Mesenchymal stem cell (in vitro differentiated cells and primary cell): ENCODE measurements around the gene ZC3H7A.

Experiments
- DNase-seq: peaks from one replicate; pipeline ENCODE4 v3.0.0-alpha.2; 2013
- H2AFZ ChIP-seq: one replicate; pipeline ENCODE4 v1.6.1; 2013; ENCODE audit warnings: low read depth, mild to moderate bottlenecking, control low read depth, inconsistent platforms, low read length, moderate library complexity
- H2AK5ac ChIP-seq: 2 replicates; pipeline ENCODE4 v1.6.1; 2013; ENCODE audit warnings: low read length, moderate library complexity, mild to moderate bottlenecking, inconsistent platforms; ENCODE audit not compliant: severe bottlenecking
- H2BK120ac ChIP-seq: one replicate; pipeline ENCODE4 v1.6.1; 2013; ENCODE audit warnings: low read depth, mild to moderate bottlenecking, inconsistent platforms, low read length, moderate library complexity
- H2BK12ac ChIP-seq, 2 experiments: one replicate each; pipeline ENCODE4 v1.6.1; 2013; ENCODE audit warnings: inconsistent platforms in 2 of 2, low read length in 2 of 2, mild to moderate bottlenecking in 2 of 2, moderate library complexity in 2 of 2, control low read depth in 1 of 2
- H2BK15ac ChIP-seq: one replicate; pipeline ENCODE4 v1.6.1; 2013; ENCODE audit warnings: mild to moderate bottlenecking, low read depth, inconsistent platforms; ENCODE audit not compliant: poor library complexity, severe bottlenecking
- H2BK5ac ChIP-seq: 2 replicates; pipeline ENCODE4 v1.6.1; 2013; ENCODE audit warnings: low read depth, mild to moderate bottlenecking, low read length, control low read depth, inconsistent platforms; ENCODE audit not compliant: poor library complexity, severe bottlenecking
- H3K14ac ChIP-seq, 2 experiments: one replicate each; pipeline ENCODE4 v1.6.1; 2013; ENCODE audit warnings: inconsistent platforms in 2 of 2, low read length in 2 of 2, control low read depth in 1 of 2, mild to moderate bottlenecking in 1 of 2, moderate library complexity in 1 of 2
- H3K18ac ChIP-seq, 2 experiments: one replicate each; pipeline ENCODE4 v1.6.1; 2013; ENCODE audit warnings: inconsistent platforms in 2 of 2, low read length in 2 of 2, control low read depth in 1 of 2, low read depth in 1 of 2, mild to moderate bottlenecking in 1 of 2
- H3K23ac ChIP-seq, 2 experiments: one replicate each; pipeline ENCODE4 v1.6.1; 2013; ENCODE audit warnings: inconsistent platforms in 2 of 2, low read length in 2 of 2, mild to moderate bottlenecking in 2 of 2, moderate library complexity in 2 of 2, control low read depth in 1 of 2
- H3K27ac ChIP-seq: 2 replicates; pipeline ENCODE4 v1.5.1; 2013; ENCODE audit warnings: mild to moderate bottlenecking, moderate library complexity, low read length, control low read depth, inconsistent platforms; ENCODE audit not compliant: poor library complexity, severe bottlenecking
- H3K27me3 ChIP-seq, 2 experiments: 2 replicates each; pipeline versions ENCODE4 v1.6.1 to v1.7.0; 2013; ENCODE audit warnings: low read length in 2 of 2, mild to moderate bottlenecking in 2 of 2, moderate library complexity in 2 of 2, control low read depth in 1 of 2, inconsistent platforms in 1 of 2; ENCODE audit not compliant: control insufficient read depth in 1 of 2, insufficient read depth in 1 of 2
- H3K36me3 ChIP-seq, 2 experiments: 2 replicates each; pipeline versions ENCODE4 v1.6.1 to v1.7.0; 2013; ENCODE audit warnings: low read length in 2 of 2, control low read depth in 1 of 2, inconsistent platforms in 1 of 2, low read depth in 1 of 2, mild to moderate bottlenecking in 1 of 2; ENCODE audit not compliant: insufficient read depth in 2 of 2, control insufficient read depth in 1 of 2
- H3K4ac ChIP-seq, 2 experiments: one replicate each; pipeline ENCODE4 v1.6.1; 2013; ENCODE audit warnings: inconsistent platforms in 2 of 2, low read length in 2 of 2, mild to moderate bottlenecking in 2 of 2, moderate library complexity in 2 of 2, control low read depth in 1 of 2, low read depth in 1 of 2
- H3K4me1 ChIP-seq: 2 replicates; pipeline ENCODE4 v1.6.1; 2013; ENCODE audit warnings: low read depth, low read length, control low read depth; ENCODE audit not compliant: control insufficient read depth, insufficient read depth
- H3K4me2 ChIP-seq: 2 replicates; pipeline ENCODE4 v1.6.1; 2013; ENCODE audit warnings: low read length, mild to moderate bottlenecking, inconsistent platforms; ENCODE audit not compliant: poor library complexity, severe bottlenecking
- H3K4me3 ChIP-seq, 2 experiments: 2 replicates each; pipeline versions ENCODE4 v1.5.1 to v1.7.0; 2013; ENCODE audit warnings: low read length in 2 of 2, mild to moderate bottlenecking in 2 of 2, control low read depth in 1 of 2, low read depth in 1 of 2; ENCODE audit not compliant: insufficient read depth in 1 of 2
- H3K79me1 ChIP-seq: replicated peaks from 2 replicates; pipeline ENCODE4 v1.6.1; 2013; ENCODE audit warnings: mild to moderate bottlenecking, control low read depth, low read length, inconsistent platforms; ENCODE audit not compliant: poor library complexity, severe bottlenecking
- H3K9ac ChIP-seq: 2 replicates; pipeline ENCODE4 v1.7.0; 2013; ENCODE audit warnings: mild to moderate bottlenecking, low read length, moderate library complexity
- H3K9me3 ChIP-seq: 2 replicates; pipeline ENCODE4 v1.7.0; 2013; ENCODE audit warnings: mild to moderate bottlenecking, low read length; ENCODE audit not compliant: control insufficient read depth
- H4K8ac ChIP-seq: one replicate; pipeline ENCODE4 v1.6.1; 2013; ENCODE audit warnings: inconsistent platforms, mild to moderate bottlenecking, low read length, moderate library complexity
- H4K91ac ChIP-seq: one replicate; pipeline ENCODE4 v1.6.1; 2013; ENCODE audit warnings: mild to moderate bottlenecking, low read length, inconsistent platforms
- WGBS: methylation state at CpG from one replicate; pipeline ENCODE4 v1.1.7; 2013; ENCODE audit warnings: mixed read lengths; 5-methylcytosine and 5-hydroxymethylcytosine counted together

The ZC3H7A gene

GRCh38 chr16:11841026-11841425 is 44.0 kb upstream of the ZC3H7A start:
- no peak overlapping the region for H3K23ac ChIP-seq
- H2AFZ ChIP-seq: no peak overlapping the region
- H2BK5ac ChIP-seq: no peak overlapping the region
- no peak overlapping the region for H4K8ac ChIP-seq
- H3K4me2 ChIP-seq: no peak overlapping the region
- no peak overlapping the region for H2AK5ac ChIP-seq
- H3K27me3 ChIP-seq: no peaks in the 10 kb centered on the region
- H3K36me3 ChIP-seq: peaks cover 62 to 93% of the 10 kb centered on the region in 2 experiments
- no peak overlapping the region for H3K18ac ChIP-seq
- H2BK120ac ChIP-seq: no peak overlapping the region
- H3K4me3 ChIP-seq: no peak overlapping the region
- no peak overlapping the region for H3K4ac ChIP-seq
- H3K27ac ChIP-seq: no peak overlapping the region
- no peak overlapping the region for H3K9ac ChIP-seq
- H3K9me3 ChIP-seq: no peaks in the 10 kb centered on the region
- H3K4me1 ChIP-seq: peaks cover 5% of the 10 kb centered on the region
- H4K91ac ChIP-seq: no peak overlapping the region
- no peak for DNase-seq
- no peak overlapping the region for H2BK15ac ChIP-seq
- no peak overlapping the region for H2BK12ac ChIP-seq
- 96% methylated on average over 7 of the region's 7 CpGs for WGBS
- H3K14ac ChIP-seq: no peak overlapping the region
- peaks cover 28% of the 10 kb centered on the region for H3K79me1 ChIP-seq

- Histone ChIP-seq H3K36me3 (peaks cover 28 to 61% of the 10 kb centered on the region in 2 experiments), H3K4me2 (no peak overlapping the region), H3K4me1 (peaks cover 15% of the 10 kb centered on the region), H2AK5ac (peak overlapping the region; percentile 1), H3K14ac (no peak overlapping the region), H3K79me1 (peaks cover 7% of the 10 kb centered on the region), H3K23ac (no peak overlapping the region), H3K27ac (peak overlapping the region; percentile 83), H4K8ac (no peak overlapping the region), H2AFZ (no peak overlapping the region), H3K9me3 (no peaks in the 10 kb centered on the region), H3K4me3 (no peak overlapping the region), H2BK15ac (no peak overlapping the region), H2BK5ac (peak overlapping the region; percentile 0), H3K4ac (no peak overlapping the region), H3K9ac (no peak overlapping the region), H3K18ac (no peak overlapping the region), H3K27me3 (no peaks in the 10 kb centered on the region), H4K91ac (no peak overlapping the region), H2BK12ac (no peak overlapping the region), H2BK120ac (no peak overlapping the region)
- peak; percentile 57 for DNase-seq
- 77% methylated on average over 4 of the region's 7 CpGs for WGBS
Observed at GRCh38 chr16:11836650-11837244, 39.7 kb upstream of the ZC3H7A start.

- Histone ChIP-seq H3K4me2 (no peak overlapping the region), H2BK5ac (no peak overlapping the region), H4K91ac (no peak overlapping the region), H3K14ac (no peak overlapping the region), H4K8ac (no peak overlapping the region), H2BK12ac (no peak overlapping the region), H2AK5ac (peak overlapping the region; percentile 43), H2AFZ (no peak overlapping the region), H3K9ac (no peak overlapping the region), H3K4ac (no peak overlapping the region), H2BK120ac (no peak overlapping the region), H3K23ac (no peak overlapping the region), H3K18ac (no peak overlapping the region), H3K4me3 (no peak overlapping the region), H3K79me1 (peaks cover 6% of the 10 kb centered on the region), H3K27me3 (no peaks in the 10 kb centered on the region), H3K4me1 (peaks cover 15% of the 10 kb centered on the region), H2BK15ac (no peak overlapping the region), H3K27ac (peak overlapping the region; percentile 83), H3K9me3 (no peaks in the 10 kb centered on the region), H3K36me3 (peaks cover 26 to 54% of the 10 kb centered on the region in 2 experiments)
- DNase-seq: peak; percentile 70
- 44% methylated on average over 9 of the region's 9 CpGs for WGBS
Observed at GRCh38 chr16:11835891-11836649, 39.0 kb upstream of the ZC3H7A start.

GRCh38 chr16:11835309-11835708 is 38.3 kb upstream of the ZC3H7A start:
- no peak overlapping the region for H3K14ac ChIP-seq
- H3K36me3 ChIP-seq: peaks cover 23 to 47% of the 10 kb centered on the region in 2 experiments
- H3K4me1 ChIP-seq: peaks cover 15% of the 10 kb centered on the region
- DNase-seq: no peak
- H3K79me1 ChIP-seq: peaks cover 6% of the 10 kb centered on the region
- no peak overlapping the region for H3K23ac ChIP-seq
- H4K8ac ChIP-seq: no peak overlapping the region
- H3K27me3 ChIP-seq: no peaks in the 10 kb centered on the region
- H4K91ac ChIP-seq: no peak overlapping the region
- H2BK12ac ChIP-seq: no peak overlapping the region
- H3K18ac ChIP-seq: no peak overlapping the region
- WGBS: 96% methylated on average over 3 of the region's 4 CpGs
- H3K27ac ChIP-seq: peak overlapping the region; percentile 83
- H3K4me3 ChIP-seq: no peak overlapping the region
- H2BK15ac ChIP-seq: no peak overlapping the region
- no peak overlapping the region for H2BK120ac ChIP-seq
- no peak overlapping the region for H3K4ac ChIP-seq
- no peak overlapping the region for H2AFZ ChIP-seq
- H3K4me2 ChIP-seq: no peak overlapping the region
- H2BK5ac ChIP-seq: peak overlapping the region; percentile 93
- no peak overlapping the region for H3K9ac ChIP-seq
- H2AK5ac ChIP-seq: peak overlapping the region; percentile 60
- no peaks in the 10 kb centered on the region for H3K9me3 ChIP-seq
